Fibroblast of the aortic adventitia (primary cell): Measurements from ENCODE around the gene FBF1. TPM values are rescaled to one million over a fixed set of nuclear protein-coding genes. Genes with fewer than 3 reads are reported as not detected.

ENCODE experiments used
- DNase-seq: peaks from one replicate; pipeline ENCODE4 v3.0.0-alpha.2; 2010; ENCODE audit warnings: low read depth
- H3K4me3 ChIP-seq: 2 replicates; pipeline ENCODE4 v1.5.1; 2011; ENCODE audit warnings: low read depth, mild to moderate bottlenecking, control low read depth, low read length, moderate library complexity
- total RNA-seq: library from RNA; depleted of rRNA; stranded (reverse); fragments of >200 nt; gene quantifications from 2 replicates; pipeline ENCODE4 v1.2.3, GENCODE V29; 2012; ENCODE audit warnings: low replicate concordance
- TF ChIP-seq, protein P1 (sequence below): IDR thresholded peaks from 2 replicates; pipeline ENCODE4 v1.5.1; 2011; ENCODE audit warnings: mild to moderate bottlenecking, low read length, control low read depth, inconsistent platforms; ENCODE audit not compliant: insufficient read depth

The FBF1 gene
- total RNA-seq, 1 donor: 14.1 TPM

DNA sequence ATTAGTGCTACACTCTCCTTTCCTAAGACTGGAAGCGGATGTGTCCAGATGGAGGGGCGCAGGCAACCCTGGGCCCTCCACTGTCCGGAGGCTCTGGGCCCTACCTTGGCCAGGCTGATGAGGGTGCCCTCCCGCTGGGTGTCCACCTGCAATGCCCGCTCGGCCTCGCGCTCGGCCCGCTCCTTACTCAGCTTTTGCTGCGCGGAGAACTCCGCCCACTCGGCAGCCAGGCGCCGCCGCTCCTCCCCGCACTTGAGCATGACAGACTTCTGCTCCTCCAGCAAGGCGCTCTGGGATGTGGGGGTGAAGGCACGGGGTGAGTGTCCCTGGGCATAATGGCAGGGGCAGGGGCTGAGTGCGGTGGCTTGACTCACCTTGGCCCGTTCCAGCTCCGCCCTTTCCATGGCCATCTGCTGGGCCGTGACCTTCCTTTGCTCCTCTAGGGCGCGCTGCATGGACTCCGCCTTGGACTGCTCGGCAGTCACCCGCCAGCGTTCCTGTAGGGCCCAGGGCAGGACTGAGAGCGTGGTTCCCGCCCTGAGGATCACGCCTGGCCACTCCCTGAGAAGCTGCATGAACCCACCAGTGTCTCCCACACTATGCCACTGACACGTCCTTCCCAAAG is 26.1 kb downstream of the FBF1 start:
- TF ChIP-seq, protein P1, sequence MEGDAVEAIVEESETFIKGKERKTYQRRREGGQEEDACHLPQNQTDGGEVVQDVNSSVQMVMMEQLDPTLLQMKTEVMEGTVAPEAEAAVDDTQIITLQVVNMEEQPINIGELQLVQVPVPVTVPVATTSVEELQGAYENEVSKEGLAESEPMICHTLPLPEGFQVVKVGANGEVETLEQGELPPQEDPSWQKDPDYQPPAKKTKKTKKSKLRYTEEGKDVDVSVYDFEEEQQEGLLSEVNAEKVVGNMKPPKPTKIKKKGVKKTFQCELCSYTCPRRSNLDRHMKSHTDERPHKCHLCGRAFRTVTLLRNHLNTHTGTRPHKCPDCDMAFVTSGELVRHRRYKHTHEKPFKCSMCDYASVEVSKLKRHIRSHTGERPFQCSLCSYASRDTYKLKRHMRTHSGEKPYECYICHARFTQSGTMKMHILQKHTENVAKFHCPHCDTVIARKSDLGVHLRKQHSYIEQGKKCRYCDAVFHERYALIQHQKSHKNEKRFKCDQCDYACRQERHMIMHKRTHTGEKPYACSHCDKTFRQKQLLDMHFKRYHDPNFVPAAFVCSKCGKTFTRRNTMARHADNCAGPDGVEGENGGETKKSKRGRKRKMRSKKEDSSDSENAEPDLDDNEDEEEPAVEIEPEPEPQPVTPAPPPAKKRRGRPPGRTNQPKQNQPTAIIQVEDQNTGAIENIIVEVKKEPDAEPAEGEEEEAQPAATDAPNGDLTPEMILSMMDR: no peak
- H3K4me3 ChIP-seq: no peak overlapping the region
- no peak for DNase-seq

DNA sequence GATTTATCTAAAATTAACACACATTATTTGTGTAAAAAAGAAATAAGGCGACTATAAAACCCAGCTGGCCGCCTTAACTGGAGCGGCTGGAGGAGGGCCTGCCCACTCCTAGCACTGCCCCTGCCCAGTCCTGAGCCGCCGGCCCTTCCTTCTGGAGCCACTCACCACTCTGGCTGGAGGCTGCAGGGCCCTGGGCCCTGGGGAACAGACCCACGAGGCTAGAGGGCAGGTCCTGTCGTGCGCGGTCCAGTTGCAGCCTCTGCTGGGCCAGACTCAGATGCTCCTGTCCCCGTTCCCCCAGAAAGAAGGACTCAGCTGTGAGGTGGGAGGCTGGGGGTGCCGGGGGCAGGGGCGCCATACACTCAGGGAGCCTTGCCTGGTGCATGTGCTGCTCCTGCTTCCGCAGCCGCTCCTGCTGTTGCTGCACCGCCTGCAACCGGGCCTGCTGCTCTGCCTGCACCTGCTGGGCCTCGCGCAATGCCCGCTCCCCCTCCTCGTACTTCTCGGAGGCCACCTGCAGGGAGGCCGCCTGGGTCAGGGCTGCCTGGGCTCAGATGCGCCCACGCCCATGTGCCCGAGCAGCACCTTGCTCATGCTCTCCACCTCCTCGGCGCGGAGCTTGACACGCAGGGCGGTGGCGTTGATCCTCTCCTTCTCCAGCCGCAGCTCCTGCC is 27.2 kb downstream of the FBF1 start:
- no peak for DNase-seq
- no peak overlapping the region for H3K4me3 ChIP-seq
- TF ChIP-seq, protein P1: no peak

DNA sequence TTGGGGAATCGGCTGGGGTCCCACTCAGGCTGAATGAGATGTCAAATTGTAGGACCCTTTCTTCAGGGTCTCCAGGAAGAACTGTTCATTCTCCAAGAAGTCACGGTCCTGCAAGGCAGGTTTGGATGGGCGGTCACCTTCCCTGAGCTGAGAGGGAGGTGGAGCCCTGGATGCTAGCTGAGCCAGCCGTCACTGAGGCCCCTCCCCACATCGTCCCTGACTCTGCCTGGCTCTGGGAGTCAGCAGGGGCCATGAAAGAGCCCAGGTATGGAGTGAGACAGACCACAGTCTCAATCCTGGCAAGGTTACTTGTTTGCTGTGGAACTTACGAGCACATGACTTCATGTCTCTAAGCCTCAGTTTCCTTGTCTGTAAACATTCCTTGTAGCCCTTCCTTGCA is 30.1 kb downstream of the FBF1 start:
- no peak overlapping the region for H3K4me3 ChIP-seq
- no peak for DNase-seq
- TF ChIP-seq, protein P1: no peak

DNA sequence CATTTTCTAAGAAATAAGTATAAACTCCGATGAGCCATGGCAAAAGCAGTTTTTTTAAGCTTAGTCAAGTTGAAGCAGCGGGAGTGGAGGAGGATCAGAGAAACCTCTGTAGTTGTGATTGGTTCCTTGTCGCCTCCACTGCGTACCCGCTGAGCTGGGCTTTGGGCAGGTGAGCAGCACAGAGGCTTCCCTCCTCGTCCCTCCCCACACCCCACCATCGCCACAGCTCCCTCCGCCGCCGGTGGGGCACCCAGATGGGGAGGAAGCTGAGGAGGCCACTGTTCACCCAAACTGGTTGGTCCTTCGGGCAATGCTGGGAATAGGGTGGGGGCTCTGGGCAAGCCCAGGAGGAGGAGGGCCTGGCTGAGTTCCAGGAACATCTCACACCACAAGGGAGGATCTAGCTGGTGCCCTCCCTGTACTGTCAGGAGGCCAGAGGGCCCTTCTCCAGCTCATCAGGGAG is 31.0 kb downstream of the FBF1 start:
- TF ChIP-seq, protein P1: no peak
- DNase-seq: no peak
- no peak overlapping the region for H3K4me3 ChIP-seq

DNA sequence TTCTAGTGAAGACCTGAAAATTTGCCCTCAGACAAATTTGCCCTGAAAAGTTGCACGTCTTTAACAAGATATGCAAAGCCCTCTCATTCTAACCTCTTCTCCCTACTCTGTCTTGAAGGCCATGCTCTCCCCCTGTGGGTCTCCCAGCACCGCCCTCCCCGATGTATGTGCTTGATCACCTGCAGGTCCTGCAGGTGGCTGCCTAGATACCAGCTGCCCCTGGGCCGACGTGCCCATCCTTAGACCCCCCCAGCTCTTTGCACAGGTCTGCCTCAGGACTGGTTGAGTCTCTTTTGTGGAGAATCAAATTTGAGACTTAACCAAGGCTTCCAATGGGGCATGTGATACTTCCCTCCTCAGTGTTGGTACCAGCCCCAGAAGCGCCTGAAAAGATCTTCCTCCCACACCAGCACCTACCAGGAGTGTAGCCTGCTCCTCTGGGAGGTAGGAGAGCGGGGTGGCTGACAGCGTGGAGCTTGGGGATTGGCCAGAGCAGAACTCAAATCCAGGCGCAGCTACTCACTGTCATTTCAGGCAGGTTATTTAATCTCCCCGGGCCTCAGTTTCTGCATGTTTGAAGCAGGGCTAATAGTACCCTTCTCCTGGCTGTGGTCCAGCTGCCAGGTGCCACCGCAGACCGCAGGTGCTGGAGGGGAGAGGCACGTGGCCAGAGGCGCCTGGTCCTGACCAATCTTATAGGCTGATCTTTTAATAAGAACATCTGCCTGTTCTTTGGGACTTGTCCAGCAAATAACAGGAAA is 31.6 kb downstream of the FBF1 start:
- TF ChIP-seq, protein P1: no peak
- DNase-seq: no peak
- no peak overlapping the region for H3K4me3 ChIP-seq

DNA sequence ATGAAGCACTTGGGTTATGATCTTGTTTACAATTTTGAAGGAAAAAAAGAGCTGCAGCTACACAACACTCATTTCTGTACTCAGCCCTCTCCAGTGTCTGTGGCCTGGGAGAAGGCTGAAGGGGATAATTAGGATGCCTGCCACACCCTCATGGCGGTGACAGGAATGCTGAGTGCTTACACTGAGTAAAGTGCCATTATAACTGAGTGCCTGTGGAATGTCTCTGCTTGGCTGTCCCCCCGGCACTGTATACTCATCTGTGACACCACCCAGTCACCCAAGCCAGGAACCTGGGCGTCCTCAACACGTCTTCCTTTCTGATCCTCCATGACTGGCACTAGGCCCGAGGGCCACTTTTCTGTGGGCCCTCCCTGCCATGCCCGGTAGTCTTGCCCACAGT is 32.6 kb downstream of the FBF1 start:
- H3K4me3 ChIP-seq: no peak overlapping the region
- DNase-seq: no peak
- TF ChIP-seq, protein P1: no peak
